Lower lobe of right lung (tissue), 2 donors: Measurements from ENCODE around the gene CDAN1. TPM values are rescaled to one million over a fixed set of nuclear protein-coding genes. Genes with fewer than 3 reads are reported as not detected.
A peak's percentile ranks its signal among the peaks of the same experiment; 100 is the strongest.
"Not testable (repeated sequence)": the region's sequence is repeated elsewhere in the genome, so short reads cannot be mapped to it uniquely, and the experiment has no call there.

Source experiments
- ATAC-seq, 2 donors: fragments of 200-7000 bp; cut with Tn5 transposase; one replicate each; pipeline ENCODE4 v1.9.1; 2020 to 2022; ENCODE audit warnings: mild to moderate bottlenecking in 2 of 2, moderate library complexity in 2 of 2
- DNase-seq: peaks from one replicate; pipeline ENCODE4 v3.0.0-alpha.2; 2020
- H3K27ac ChIP-seq: fragments of 200-600 bp; one replicate; pipeline ENCODE4 v1.8.0; 2022
- H3K27me3 ChIP-seq: fragments of 200-600 bp; one replicate; pipeline ENCODE4 v1.8.0; 2022; ENCODE audit warnings: low read depth
- H3K36me3 ChIP-seq: fragments of 200-600 bp; one replicate; pipeline ENCODE4 v1.8.0; 2022; ENCODE audit warnings: mild to moderate bottlenecking
- H3K4me1 ChIP-seq: fragments of 200-600 bp; one replicate; pipeline ENCODE4 v1.8.0; 2022
- H3K4me3 ChIP-seq: fragments of 200-600 bp; one replicate; pipeline ENCODE4 v1.8.0; 2022; ENCODE audit warnings: mild to moderate bottlenecking
- H3K9me3 ChIP-seq: fragments of 200-600 bp; one replicate; pipeline ENCODE4 v1.8.0; 2022
- CTCF ChIP-seq: fragments of 200-600 bp; IDR thresholded peaks from one replicate; pipeline ENCODE4 v1.8.0; 2022; ENCODE audit warnings: antibody characterized with exemption, mild to moderate bottlenecking
- intact Hi-C: fragments of 100-400 bp; cut with DNase I; formaldehyde crosslinking; loops from one replicate; pipeline ENCODE4 v1.11.0; 2022
- total RNA-seq: library from RNA; stranded (reverse); fragmentation: NEBNext Ultra II Directional; extraction: Animal tissue kit (Norgen Biotek cat#: 25700); gene quantifications from one replicate; pipeline ENCODE4 v1.2.1, GENCODE V29; 2021
- donor health status: DM: no; HTN: yes; CAD: no; lungs with severe emphysema.

CDAN1 gene
- total RNA-seq, 1 donor from 2014 or later = 11.3 TPM

DNA sequence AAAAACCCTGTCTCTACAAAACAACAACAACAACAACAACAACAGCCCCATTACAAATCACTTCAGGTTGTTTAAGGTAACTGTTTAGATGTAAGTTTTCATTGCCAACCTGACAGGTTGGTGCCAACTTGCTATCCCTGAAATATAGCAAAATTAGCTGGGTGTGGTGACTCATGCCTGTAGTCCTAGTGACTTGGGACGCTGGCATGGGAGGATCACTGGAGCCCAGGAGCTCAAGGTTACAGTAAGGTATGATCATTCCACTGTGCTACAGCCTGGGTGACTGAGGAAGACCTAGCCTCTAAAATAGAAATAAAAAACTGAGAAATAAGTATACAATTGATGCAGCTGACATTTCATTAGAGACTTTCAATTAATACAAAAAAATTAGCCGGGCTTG lies 36.0 kb upstream of the CDAN1 start:
- Histone ChIP-seq H3K36me3 (peaks cover 35% of the 10 kb centered on the region), H3K27me3 (no peaks in the 10 kb centered on the region), H3K4me3 (no peak overlapping the region), H3K27ac (no peak overlapping the region), H3K4me1 (peaks cover 5% of the 10 kb centered on the region), H3K9me3 (no peaks in the 10 kb centered on the region)
- DNase-seq = no peak
- ATAC-seq = no peak
- intact Hi-C loops = no loop called here
- no peak for TF ChIP-seq CTCF

DNA sequence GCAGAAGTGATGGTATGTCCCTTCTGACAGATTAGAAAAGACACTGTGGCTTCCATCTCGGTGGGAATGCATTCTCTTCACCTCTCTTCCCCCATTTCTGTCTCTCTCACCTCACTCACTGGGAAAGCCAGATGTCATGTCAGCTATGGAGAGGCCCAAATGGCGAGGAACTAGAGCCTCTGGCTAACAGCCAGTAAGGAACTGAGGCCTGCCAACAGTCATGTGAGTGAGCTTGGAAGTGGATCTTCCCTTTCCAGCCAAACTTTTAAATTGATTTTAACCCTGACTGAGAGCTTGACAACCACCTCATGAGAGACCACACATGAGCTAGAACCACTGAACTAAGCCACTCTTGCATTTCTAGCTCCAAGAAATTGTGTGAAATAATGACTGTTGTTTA lies 35.2 kb upstream of the CDAN1 start:
- no peak for TF ChIP-seq CTCF
- peaks cover 32% of the 10 kb centered on the region for H3K36me3 ChIP-seq
- no peak overlapping the region for H3K4me3 ChIP-seq
- no peak overlapping the region for H3K27ac ChIP-seq
- intact Hi-C loops = no loop called here
- DNase-seq = no peak
- H3K4me1 ChIP-seq = peaks cover 5% of the 10 kb centered on the region
- H3K9me3 ChIP-seq = no peaks in the 10 kb centered on the region
- no peaks in the 10 kb centered on the region for H3K27me3 ChIP-seq
- ATAC-seq = no peak

- H3K27me3 ChIP-seq, H3K4me1 ChIP-seq, H3K27ac ChIP-seq, ATAC-seq, intact Hi-C loops, H3K4me3 ChIP-seq, DNase-seq, H3K36me3 ChIP-seq: not testable (repeated sequence)
- peaks cover 11% of the 10 kb centered on the region for H3K9me3 ChIP-seq
These were observed 29.2 kb upstream of the CDAN1 start for GRCh38 chr15:42766109-42766508.

DNA sequence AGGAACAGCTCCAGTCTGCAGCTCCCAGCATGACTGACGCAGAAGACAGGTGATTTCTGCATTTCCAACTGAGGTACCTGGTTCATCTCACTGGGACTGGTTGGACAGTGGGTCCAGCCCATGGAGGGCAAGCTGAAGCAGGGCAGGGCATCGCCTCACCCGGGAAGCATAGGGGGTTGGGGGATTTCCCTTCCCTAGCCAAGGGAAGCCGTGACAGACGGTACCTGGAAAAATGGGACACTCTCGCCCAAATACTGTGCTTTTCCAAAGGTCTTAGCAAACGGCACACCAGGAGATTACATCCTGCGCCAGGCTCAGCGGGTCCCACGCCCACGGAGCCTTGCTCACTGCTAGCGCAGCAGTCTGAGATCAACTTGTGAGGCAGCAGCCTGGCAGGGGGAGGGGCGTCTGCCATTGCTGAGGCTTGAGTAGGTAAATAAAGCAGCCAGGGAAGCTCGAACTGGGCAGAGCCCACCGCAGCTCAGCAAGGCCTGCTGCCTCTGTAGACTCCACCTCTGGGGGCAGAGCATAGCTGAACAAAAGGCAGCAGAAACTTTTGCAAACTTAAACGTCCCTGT lies 27.3 kb upstream of the CDAN1 start:
- DNase-seq, H3K27me3 ChIP-seq, ATAC-seq, H3K4me3 ChIP-seq, H3K27ac ChIP-seq, H3K4me1 ChIP-seq, H3K36me3 ChIP-seq, intact Hi-C loops: not testable (repeated sequence)
- H3K9me3 ChIP-seq = peaks cover 23% of the 10 kb centered on the region

DNA sequence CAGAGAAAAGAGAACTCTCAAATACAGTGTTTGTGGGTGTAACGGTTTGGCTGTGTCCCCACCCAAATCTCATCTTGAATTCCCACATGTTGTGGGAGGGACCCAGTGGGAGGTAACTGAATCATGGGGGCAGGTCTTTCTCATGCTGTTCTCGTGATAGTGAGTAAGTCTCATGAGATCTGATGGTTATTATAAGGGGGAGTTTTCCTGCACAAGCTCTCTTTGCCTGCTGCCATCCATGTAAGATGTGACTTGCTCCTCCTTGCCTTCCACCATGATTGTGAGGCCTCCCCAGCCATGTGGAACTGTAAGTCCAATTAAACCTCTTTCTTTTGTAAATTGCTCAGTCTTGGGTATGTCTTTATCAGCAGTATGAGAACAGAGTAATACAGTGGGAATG lies 24.9 kb upstream of the CDAN1 start:
- ATAC-seq, H3K4me1 ChIP-seq, H3K27ac ChIP-seq, H3K27me3 ChIP-seq, H3K36me3 ChIP-seq, H3K4me3 ChIP-seq, intact Hi-C loops, DNase-seq: not testable (repeated sequence)
- H3K9me3 ChIP-seq = peaks cover 23% of the 10 kb centered on the region

- intact Hi-C loops = no loop called here
- Histone ChIP-seq H3K4me1 (no peaks in the 10 kb centered on the region), H3K27ac (no peak overlapping the region), H3K36me3 (no peaks in the 10 kb centered on the region), H3K27me3 (no peaks in the 10 kb centered on the region), H3K9me3 (peaks cover 17% of the 10 kb centered on the region), H3K4me3 (no peak overlapping the region)
- TF ChIP-seq CTCF = no peak
- DNase-seq = no peak
- ATAC-seq = no peak
These were observed 23.8 kb upstream of the CDAN1 start for GRCh38 chr15:42760759-42761158.

DNA sequence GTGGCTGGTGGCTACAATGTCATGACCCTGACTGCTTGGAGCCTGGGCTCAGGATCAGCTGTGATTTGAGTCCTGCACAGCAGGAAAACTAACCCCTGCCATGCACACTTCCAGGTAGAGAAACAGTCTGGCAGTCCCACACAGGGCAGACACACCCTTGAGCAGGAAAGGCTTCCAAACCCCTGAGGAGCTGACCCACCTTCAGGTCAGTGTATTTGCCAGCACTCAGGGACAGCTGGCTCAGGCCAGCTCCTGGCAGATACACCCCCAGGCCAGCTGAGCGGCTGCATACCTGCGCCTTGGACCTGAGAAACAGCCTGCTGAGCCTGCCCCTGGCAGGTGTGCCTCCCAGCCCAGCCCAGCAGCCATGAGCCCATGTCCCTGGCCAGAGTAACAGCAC lies 22.2 kb upstream of the CDAN1 start:
- H3K36me3 ChIP-seq = no peaks in the 10 kb centered on the region
- ATAC-seq = peak in 1 of 2 donors; percentile 47
- H3K27me3 ChIP-seq = no peaks in the 10 kb centered on the region
- H3K4me3 ChIP-seq = no peak overlapping the region
- peaks cover 17% of the 10 kb centered on the region for H3K9me3 ChIP-seq
- no peak overlapping the region for H3K27ac ChIP-seq
- intact Hi-C loops = no loop called here
- H3K4me1 ChIP-seq = no peaks in the 10 kb centered on the region
- no peak for DNase-seq
- TF ChIP-seq CTCF = no peak
